Lower lobe of right lung (tissue), 2 donors: ENCODE results near the gene MYO1B. TPM values are rescaled to one million over a fixed set of nuclear protein-coding genes. Genes with fewer than 3 reads are reported as not detected.

Source experiments
- ATAC-seq, 2 donors: fragments of 200-7000 bp; cut with Tn5 transposase; one replicate each; pipeline ENCODE4 v1.9.1; 2020 to 2022; ENCODE audit warnings: mild to moderate bottlenecking in 2 of 2, moderate library complexity in 2 of 2
- DNase-seq: peaks from one replicate; pipeline ENCODE4 v3.0.0-alpha.2; 2020
- H3K27ac ChIP-seq: fragments of 200-600 bp; one replicate; pipeline ENCODE4 v1.8.0; 2022
- H3K27me3 ChIP-seq: fragments of 200-600 bp; one replicate; pipeline ENCODE4 v1.8.0; 2022; ENCODE audit warnings: low read depth
- H3K36me3 ChIP-seq: fragments of 200-600 bp; one replicate; pipeline ENCODE4 v1.8.0; 2022; ENCODE audit warnings: mild to moderate bottlenecking
- H3K4me1 ChIP-seq: fragments of 200-600 bp; one replicate; pipeline ENCODE4 v1.8.0; 2022
- H3K4me3 ChIP-seq: fragments of 200-600 bp; one replicate; pipeline ENCODE4 v1.8.0; 2022; ENCODE audit warnings: mild to moderate bottlenecking
- H3K9me3 ChIP-seq: fragments of 200-600 bp; one replicate; pipeline ENCODE4 v1.8.0; 2022
- intact Hi-C: fragments of 100-400 bp; cut with DNase I; formaldehyde crosslinking; loops from one replicate; pipeline ENCODE4 v1.11.0; 2022
- total RNA-seq: library from RNA; stranded (reverse); fragmentation: NEBNext Ultra II Directional; extraction: Animal tissue kit (Norgen Biotek cat#: 25700); gene quantifications from one replicate; pipeline ENCODE4 v1.2.1, GENCODE V29; 2021
- TF ChIP-seq, protein P1 (sequence below): fragments of 200-600 bp; IDR thresholded peaks from one replicate; pipeline ENCODE4 v1.8.0; 2022; ENCODE audit warnings: antibody characterized with exemption, mild to moderate bottlenecking
- donor health status: DM: no; HTN: yes; CAD: no; lungs with severe emphysema.

The MYO1B gene
- total RNA-seq, 1 donor from 2014 or later = 123 TPM

DNA sequence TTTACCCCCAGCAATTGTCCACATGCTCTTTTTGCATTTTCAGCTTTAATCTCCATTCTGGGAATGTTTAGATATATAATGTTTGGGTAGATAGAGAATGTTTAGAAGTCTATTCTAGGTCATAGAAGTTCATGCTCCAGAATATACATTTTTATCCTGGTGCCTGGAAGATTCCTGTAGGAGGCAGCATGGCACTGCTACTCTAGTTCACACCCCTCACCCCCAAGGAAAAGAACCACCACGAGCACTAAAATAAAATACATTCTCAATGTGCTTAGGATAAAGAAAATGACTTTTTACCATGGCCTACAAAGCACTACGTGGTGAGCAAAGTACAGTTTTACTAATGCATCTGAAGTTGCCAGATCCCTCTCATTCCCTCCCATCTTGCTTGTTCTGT is 53.8 kb downstream of the MYO1B start:
- TF ChIP-seq, protein P1, sequence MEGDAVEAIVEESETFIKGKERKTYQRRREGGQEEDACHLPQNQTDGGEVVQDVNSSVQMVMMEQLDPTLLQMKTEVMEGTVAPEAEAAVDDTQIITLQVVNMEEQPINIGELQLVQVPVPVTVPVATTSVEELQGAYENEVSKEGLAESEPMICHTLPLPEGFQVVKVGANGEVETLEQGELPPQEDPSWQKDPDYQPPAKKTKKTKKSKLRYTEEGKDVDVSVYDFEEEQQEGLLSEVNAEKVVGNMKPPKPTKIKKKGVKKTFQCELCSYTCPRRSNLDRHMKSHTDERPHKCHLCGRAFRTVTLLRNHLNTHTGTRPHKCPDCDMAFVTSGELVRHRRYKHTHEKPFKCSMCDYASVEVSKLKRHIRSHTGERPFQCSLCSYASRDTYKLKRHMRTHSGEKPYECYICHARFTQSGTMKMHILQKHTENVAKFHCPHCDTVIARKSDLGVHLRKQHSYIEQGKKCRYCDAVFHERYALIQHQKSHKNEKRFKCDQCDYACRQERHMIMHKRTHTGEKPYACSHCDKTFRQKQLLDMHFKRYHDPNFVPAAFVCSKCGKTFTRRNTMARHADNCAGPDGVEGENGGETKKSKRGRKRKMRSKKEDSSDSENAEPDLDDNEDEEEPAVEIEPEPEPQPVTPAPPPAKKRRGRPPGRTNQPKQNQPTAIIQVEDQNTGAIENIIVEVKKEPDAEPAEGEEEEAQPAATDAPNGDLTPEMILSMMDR = peak; percentile 17
- no peak overlapping the region for H3K27ac ChIP-seq
- no peak overlapping the region for H3K4me3 ChIP-seq
- intact Hi-C loops = no loop called here
- peaks cover 45% of the 10 kb centered on the region for H3K4me1 ChIP-seq
- DNase-seq = no peak
- H3K27me3 ChIP-seq = no peaks in the 10 kb centered on the region
- H3K36me3 ChIP-seq = no peaks in the 10 kb centered on the region
- ATAC-seq = no peak
- no peaks in the 10 kb centered on the region for H3K9me3 ChIP-seq

DNA sequence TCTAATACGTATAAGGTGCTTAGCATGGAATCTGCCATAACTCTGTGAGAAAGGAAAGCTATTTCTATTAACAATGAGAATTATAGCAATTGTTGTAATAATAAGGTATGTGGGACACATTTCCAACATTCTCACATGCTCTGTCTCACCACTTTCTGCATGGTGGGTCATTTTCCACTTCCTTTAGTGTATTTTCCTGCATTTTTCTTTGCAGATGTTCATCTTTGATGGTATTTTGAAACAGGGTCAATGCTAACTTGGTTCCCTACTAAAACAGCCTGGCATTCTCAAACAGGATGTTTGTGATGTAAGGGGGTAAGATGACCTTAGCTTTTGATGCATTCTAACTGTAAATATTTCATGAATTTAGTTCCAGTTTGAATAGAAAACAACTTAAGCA is 54.7 kb downstream of the MYO1B start:
- DNase-seq (no peak), ATAC-seq (no peak)
- Histone ChIP-seq H3K4me3 (no peak overlapping the region), H3K27ac (no peak overlapping the region), H3K36me3 (no peaks in the 10 kb centered on the region), H3K4me1 (peaks cover 51% of the 10 kb centered on the region), H3K27me3 (no peaks in the 10 kb centered on the region), H3K9me3 (no peaks in the 10 kb centered on the region)
- TF ChIP-seq, protein P1 = no peak
- intact Hi-C loops = no loop called here

DNA sequence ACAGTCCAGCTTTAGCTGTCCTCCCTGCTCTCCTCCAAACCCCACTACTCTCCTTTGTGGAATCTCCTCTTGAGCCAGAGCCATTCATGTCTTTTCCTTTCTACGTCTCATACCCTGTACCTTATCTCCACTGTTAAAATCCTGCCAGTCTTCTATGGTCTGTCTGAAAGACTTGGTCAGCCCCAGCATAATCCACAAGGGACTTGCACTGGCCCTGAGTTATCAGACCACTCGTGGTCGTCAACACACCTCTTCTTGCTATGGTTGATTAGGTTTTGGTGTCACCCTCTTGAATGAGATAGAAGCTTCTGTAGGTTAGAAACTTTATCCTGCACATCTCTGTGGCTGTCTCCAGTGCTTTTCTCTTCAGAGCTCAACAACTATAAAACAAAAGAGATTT is 56.8 kb downstream of the MYO1B start:
- DNase-seq (no peak), ATAC-seq (no peak)
- H3K4me3 ChIP-seq = no peak overlapping the region
- TF ChIP-seq, protein P1 = no peak
- no peaks in the 10 kb centered on the region for H3K36me3 ChIP-seq
- H3K27me3 ChIP-seq = no peaks in the 10 kb centered on the region
- no peak overlapping the region for H3K27ac ChIP-seq
- intact Hi-C loops = no loop called here
- H3K9me3 ChIP-seq = no peaks in the 10 kb centered on the region
- H3K4me1 ChIP-seq = peaks cover 48% of the 10 kb centered on the region

DNA sequence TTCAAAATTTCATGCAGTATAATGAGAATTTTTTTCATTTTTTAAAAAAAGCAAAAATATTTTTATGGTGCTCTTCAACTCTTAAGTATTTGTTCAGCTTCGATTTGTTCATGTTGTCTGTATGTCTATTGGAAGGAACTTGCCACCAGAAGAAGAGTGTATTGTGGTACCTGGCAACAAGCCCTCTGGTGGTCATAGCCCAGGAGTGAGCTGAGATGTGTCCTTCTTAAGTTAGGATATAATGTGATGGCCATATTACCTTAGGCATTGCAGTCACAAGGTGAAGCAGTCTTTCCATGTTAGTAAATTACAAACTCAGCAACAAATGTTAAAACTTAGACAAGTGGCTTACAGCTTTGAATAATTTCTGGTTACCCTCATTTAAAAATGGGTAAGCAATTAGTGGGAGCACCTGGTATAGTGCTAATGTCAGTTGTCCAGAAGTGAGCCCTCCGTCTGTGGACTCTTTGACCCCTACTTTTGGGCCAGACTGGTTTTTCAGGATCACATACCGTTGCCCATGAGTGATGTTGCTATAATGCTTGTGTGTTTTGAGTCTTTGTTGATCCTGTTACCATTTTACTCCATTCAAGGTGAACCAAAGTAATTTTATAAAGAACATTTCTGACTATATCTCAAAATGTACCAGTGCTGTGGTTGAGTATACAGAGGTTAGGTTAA is 57.4 kb downstream of the MYO1B start:
- intact Hi-C loops = no loop called here
- no peaks in the 10 kb centered on the region for H3K27me3 ChIP-seq

DNA sequence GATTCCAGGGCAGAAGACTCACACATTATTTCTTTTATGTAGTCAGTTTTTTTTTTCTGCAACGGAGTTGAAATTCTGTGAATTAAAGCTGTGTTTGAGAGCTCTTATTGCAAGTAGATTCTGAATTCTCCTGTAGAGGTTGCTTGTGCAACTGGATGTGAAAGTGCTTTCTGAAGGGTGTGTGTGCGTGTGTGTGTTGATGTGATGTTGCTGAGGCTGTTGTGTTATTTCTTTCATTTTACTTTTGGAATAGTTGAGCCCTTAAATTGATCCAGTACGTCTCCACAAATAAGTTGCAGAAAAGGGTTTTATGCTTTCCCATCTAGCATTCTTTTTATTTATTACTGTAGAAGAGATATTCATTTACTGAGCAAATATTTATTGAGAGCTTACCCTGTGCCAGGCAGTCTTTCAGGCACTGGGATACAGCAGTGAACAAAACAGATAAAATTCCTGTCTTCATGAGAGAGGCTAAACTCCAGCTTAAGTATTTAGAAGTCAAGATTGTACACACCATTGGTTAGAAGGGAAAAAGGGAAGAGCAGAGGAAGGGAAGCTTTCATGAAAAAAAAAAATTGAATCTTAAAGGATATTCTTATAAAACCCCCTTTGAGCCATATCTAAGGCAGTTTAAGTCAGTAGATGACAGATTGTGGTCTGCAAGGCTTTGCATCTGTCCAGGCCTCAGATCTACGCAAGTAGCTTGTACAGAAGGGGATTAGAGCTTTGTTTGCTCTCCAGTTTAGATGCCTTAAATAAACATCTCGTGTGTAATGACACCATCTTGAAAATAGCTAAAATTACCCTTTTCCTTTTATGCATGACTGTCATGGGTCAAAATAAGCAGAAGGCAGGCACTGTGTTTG is 58.2 kb downstream of the MYO1B start:
- intact Hi-C loops = no loop called here
- Histone ChIP-seq H3K27ac (peak overlapping the region; percentile 25), H3K9me3 (no peaks in the 10 kb centered on the region), H3K4me1 (peaks cover 39% of the 10 kb centered on the region), H3K36me3 (no peaks in the 10 kb centered on the region), H3K4me3 (no peak overlapping the region), H3K27me3 (no peaks in the 10 kb centered on the region)
- ATAC-seq (peak in 1 of 2 donors; percentile 22), DNase-seq (no peak)
- TF ChIP-seq, protein P1 = no peak

More for the DNA sequence above, 57.4 kb downstream of the MYO1B start:
- no peak for DNase-seq
- Histone ChIP-seq H3K4me3 (no peak overlapping the region), H3K4me1 (peaks cover 42% of the 10 kb centered on the region), H3K36me3 (no peaks in the 10 kb centered on the region), H3K27ac (peak overlapping the region; percentile 25), H3K9me3 (no peaks in the 10 kb centered on the region)
- TF ChIP-seq, protein P1 = no peak
- ATAC-seq = peak; percentile 37 to 41
